HG03439 (cell line): ENCODE results near the gene FAM149B1.
"Not testable (repeated sequence)": the region's sequence is repeated elsewhere in the genome, so short reads cannot be mapped to it uniquely, and the experiment has no call there.

Source experiments
- ATAC-seq: cut with Tn5 transposase; IDR thresholded peaks from one replicate; pipeline ENCODE4 v1.9.1; 2021; ENCODE audit warnings: mild to moderate bottlenecking, moderate library complexity; ENCODE audit not compliant: unreplicated experiment

The FAM149B1 gene

GRCh38 chr10:73167783-73168464 is at the start of gene FAM149B1, which contains the start of gene ECD:
TSS of gene FAM149B1 (plus strand) at chr10:73168119. CDS start at chr10:73168340, 221 bp downstream.
TSS of gene ECD (minus strand) at chr10:73168008. CDS start at chr10:73163937, 4,071 bp downstream.
- ATAC-seq: peak; percentile 91

GRCh38 chr10:73119457-73119856 is 48.5 kb upstream of the FAM149B1 start:
- no peak for ATAC-seq

DNA sequence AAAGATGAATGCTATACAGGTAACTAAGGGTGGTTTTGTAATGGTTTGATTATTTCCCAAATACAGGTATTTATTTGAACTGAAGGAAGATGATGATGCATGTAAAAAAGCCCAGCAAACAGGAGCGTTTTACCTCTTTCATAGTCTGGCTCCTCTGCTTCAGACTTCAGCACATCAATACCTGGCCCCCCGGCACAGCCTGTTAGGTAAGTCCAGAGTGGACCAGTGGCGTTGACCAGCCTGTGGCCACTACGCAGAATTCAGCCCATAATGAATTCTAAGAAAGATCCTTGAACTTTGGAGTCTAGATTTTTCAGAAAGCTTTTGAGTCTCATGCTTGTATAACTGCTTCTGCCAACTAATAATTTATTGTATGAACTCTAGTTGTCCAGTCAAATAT is 48.0 kb upstream of the FAM149B1 start:
- no peak for ATAC-seq

- no peak for ATAC-seq
Measured at GRCh38 chr10:73126343-73126742, 41.6 kb upstream of the FAM149B1 start.

- ATAC-seq: no peak
Measured at GRCh38 chr10:73131301-73131700, 36.6 kb upstream of the FAM149B1 start.

DNA sequence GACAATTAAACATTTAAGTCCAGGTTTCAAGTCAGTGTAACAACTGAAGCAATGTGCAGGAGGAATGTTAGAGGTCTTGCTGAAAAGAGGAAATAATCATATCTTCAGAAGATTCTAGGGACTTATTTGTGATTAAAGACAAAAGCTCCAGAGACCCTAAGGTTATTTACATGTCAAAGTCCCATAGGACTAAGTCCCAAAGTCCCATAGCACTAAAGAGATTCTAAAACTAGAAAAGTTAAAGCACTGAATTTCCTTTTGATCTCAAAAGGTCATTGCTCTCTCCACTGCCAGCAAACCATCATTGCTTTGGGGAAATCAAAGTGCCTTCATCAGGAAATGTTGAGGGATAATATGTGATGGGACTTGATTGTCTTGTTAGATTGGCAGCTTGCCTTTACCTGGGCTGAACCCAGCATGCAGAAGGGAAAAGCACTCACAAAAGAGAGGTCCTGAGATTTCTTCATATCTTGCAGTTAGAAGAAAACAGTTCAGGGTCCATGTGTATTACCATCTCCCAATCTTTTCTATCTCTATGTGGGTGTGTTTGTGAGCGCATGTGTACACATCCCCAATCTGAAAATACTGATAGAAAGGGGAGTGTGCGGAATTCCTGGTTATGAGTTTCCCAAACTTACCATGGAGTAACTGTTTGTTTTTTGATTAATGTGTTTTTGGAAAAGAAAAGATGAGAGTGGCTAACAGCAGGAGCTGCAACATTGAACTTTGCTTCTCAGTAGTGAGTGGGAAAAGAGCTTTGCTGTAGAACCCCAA is 35.8 kb upstream of the FAM149B1 start:
- no peak for ATAC-seq

DNA sequence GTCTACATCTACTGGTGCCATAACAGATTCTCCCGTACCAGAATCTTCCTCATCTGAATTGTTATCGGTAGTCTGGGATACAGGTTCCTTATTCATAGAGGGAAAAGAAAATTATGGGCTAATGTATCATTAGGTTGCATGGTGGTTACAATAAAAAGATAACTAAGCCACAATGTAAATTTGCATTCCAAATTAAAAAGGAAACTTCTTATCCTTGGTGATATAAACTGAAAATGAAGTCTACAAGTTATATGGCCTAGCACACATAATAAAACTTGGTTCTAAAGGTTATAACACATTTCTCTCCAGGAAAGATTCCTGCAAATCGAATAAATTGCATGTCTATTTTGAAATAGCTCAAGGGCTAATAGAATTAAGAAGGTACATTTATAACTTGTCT is 33.2 kb upstream of the FAM149B1 start:
- no peak for ATAC-seq

- no peak for ATAC-seq
Measured at GRCh38 chr10:73136627-73137026, 31.3 kb upstream of the FAM149B1 start.

- ATAC-seq: no peak
Measured at GRCh38 chr10:73139251-73139650, 28.7 kb upstream of the FAM149B1 start.

- no peak for ATAC-seq
Measured at GRCh38 chr10:73141603-73142002, 26.3 kb upstream of the FAM149B1 start.

GRCh38 chr10:73150633-73151413 is 17.1 kb upstream of the FAM149B1 start:
- not testable (repeated sequence) for ATAC-seq

DNA sequence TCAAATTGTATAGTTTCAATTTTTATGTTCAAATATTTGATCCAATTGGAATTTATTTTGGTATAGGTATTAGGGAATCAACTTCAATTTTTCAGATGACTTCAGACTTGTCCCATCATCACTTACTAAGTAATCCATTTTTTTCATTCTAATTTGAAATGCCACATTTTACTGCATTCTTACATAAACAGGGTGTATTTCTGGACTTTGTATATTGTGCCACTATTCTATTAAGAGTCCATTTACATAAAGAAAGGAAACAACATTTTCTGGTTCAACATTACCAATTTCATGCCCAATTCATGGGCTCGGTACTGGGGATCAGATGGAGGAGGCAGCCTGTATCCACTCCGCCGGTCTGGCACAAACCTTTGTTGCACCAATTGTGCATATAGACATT is 15.9 kb upstream of the FAM149B1 start:
- ATAC-seq: no peak

DNA sequence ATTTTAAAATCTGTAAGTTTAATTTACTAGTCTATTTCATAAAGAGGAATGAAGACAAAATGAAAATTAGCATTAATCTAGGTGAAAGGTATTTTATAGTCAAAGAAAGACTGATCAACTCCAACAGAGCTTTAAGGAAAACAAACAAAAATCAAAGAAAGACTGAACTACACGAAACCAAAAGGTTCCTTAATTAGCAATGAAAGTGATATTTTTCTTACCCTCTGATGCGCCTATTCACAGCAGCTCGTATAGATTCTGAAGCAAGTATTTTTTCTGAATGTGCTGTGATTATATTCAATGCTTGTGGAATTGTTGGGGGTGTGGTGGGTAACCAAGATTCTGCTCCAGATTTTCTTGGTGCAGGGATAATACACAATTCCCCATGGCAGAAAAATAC is 11.9 kb upstream of the FAM149B1 start:
- no peak for ATAC-seq

DNA sequence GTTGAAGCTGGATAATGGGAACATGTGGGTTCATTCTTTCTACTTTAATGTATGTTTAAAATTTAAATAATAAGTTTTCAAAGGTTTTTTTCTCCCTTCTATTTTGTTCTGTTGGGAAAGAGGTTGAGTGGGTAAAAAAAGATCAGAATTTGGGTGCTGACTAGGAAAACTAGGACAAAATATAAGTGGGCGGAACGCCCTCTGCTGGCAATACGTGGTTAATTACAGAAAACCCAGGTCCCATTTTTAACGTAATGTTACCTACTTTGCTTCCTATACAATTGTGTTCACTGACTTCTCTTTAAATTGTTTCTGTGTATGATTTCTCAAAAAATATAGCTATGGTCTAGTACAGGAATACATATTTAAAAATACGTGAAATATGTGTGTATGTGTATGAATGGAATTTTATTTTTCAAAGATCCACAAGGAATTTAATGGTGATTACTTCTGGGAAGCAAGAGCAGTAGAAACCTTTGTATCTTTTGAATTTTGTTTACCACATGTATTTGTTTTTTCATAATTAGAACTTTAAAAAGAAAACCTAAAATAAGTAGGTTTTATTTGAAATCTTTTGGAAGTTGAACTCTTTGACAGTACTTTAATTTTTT is 8.8 kb upstream of the FAM149B1 start:
- no peak for ATAC-seq

DNA sequence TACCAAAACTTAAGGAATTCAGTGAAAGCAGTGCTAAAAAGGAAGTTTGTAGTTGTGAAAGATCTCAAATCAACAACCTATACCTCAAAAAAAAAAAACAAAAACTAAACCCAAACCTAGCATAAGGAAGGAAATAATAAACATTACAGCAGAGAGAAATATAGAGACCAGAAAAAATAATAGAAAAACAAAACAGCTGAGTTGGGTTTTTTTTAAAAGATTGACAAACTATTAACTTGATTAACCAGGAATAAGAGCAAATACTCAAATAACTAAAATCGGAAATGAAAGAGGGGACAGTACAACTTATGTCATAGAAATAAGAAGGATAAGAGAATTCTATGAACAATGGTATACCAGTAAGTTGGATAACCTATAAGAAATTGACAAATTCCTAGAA is 6.8 kb upstream of the FAM149B1 start:
- no peak for ATAC-seq

DNA sequence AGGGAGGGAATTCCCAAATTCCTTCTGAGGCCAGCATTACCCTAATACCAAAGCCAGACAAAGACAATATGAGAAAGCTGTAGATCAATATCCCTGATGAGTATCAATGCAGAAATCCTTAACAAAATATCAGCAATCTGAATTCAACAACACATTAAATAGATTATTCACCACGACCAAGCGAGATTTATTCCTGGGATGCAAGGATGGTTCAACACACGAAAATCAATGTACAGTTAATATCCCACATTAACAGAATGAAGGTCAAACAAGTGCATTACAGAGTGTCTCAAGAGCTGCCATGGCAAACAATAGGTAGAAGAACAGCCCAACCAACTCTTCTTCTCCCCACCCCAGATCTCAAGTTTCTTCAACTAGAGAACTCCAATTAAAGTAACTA is 6.3 kb upstream of the FAM149B1 start:
- no peak for ATAC-seq

DNA sequence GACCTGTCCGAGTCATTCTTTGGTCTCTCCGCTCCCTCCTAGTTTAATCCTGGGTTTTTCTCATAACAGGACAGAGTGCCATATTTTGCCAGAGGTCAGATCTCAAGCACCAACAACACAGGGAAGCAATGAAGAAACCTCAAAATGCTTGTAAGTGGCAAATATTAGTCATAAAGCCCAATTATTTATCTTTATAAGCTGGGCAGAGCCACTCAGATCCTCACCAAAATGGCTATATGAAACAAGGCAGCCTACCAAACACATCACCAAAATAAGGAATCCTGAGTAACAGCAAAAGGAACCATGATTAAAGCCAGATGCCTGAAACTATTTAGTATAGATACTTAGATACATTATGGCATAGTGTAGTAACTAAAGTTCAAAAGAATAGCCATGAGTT is 4.8 kb upstream of the FAM149B1 start:
- ATAC-seq: no peak

DNA sequence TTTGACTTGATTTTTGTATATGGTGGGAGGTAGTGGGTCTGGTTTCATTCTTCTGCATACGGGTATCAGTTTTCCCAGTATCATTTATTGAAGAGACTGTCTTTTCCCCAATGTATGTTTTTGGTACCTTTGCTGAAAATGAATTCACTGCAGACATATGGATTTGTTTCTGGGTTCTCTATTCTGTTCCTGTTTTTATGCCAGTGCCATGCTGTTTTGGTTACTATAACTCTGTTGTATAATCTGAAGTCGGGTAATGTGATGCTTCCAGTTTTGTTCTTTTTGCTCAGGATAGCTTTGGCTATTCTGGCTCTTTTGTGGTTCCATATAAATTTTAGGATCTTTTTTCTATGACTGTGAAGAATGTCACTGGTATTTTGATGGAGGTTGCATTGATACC is 947 bp upstream of the FAM149B1 start:
- no peak for ATAC-seq

GRCh38 chr10:73167458-73167782 is 499 bp upstream of the FAM149B1 start:
- ATAC-seq: no peak

DNA sequence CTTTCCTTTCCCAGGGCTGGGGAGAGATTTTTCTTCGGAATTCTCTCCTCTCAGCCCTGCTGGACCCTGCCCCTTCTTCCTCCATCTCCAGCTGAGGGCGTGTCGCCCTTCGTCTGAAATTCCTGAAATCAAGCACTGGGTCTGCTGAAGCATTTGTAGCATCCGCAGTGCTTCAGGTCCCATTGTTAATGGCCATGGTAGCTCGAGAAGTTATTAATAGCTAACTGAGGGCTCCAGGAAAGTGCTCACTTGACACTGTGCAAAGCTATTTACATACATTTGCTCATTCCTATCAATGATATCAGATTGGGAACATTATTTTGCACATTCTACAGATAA is 515 bp downstream of the FAM149B1 start:
- ATAC-seq: no peak

- no peak for ATAC-seq
Measured at GRCh38 chr10:73169320-73169719, 1.4 kb downstream of the FAM149B1 start.
